Stimulated activated CD4-positive, alpha-beta T cell treated with anti-CD3 and anti-CD28 coated beads, TNF-alpha, amount 100 ng/mL, for 1 hour (primary cell): ENCODE data around the gene CYP27A1.
"Not testable (repeated sequence)": the region's sequence is repeated elsewhere in the genome, so short reads cannot be mapped to it uniquely, and the experiment has no call there.

Experiments used
- DNase-seq, 3 donors: peaks; one replicate each; pipeline ENCODE4 v3.0.0-alpha.2; 2020; ENCODE audit warnings: low read depth in 3 of 3, low spot score in 1 of 3

Gene CYP27A1

GRCh38 chr2:218830526-218831306, 48.8 kb downstream of the CYP27A1 start:
- DNase-seq: no peak

GRCh38 chr2:218831378-218831990, 49.5 kb downstream of the CYP27A1 start, which contains the start of gene PRKAG3:
Gene PRKAG3 (minus strand): TSS chr2:218831803.
- DNase-seq: no peak

GRCh38 chr2:218832081-218832480, 50.1 kb downstream of the CYP27A1 start:
- no peak for DNase-seq

GRCh38 chr2:218832520-218832919, 50.6 kb downstream of the CYP27A1 start:
- DNase-seq: no peak

- no peak for DNase-seq
These were observed 51.2 kb downstream of the CYP27A1 start for GRCh38 chr2:218833023-218833609.

- no peak for DNase-seq
These were observed 52.7 kb downstream of the CYP27A1 start for GRCh38 chr2:218834685-218835084.

GRCh38 chr2:218837495-218837894, 55.5 kb downstream of the CYP27A1 start:
- DNase-seq: no peak

GRCh38 chr2:218839430-218839829, 57.5 kb downstream of the CYP27A1 start:
- no peak for DNase-seq

- DNase-seq: no peak
These were observed 57.9 kb downstream of the CYP27A1 start for GRCh38 chr2:218839888-218840287.

- not testable (repeated sequence) for DNase-seq
These were observed 62.4 kb downstream of the CYP27A1 start for GRCh38 chr2:218844334-218844733.

- not testable (repeated sequence) for DNase-seq
These were observed 65.0 kb downstream of the CYP27A1 start for GRCh38 chr2:218846963-218847362.

GRCh38 chr2:218849721-218850120, 67.8 kb downstream of the CYP27A1 start:
- DNase-seq: no peak

- no peak for DNase-seq
These were observed 68.8 kb downstream of the CYP27A1 start for GRCh38 chr2:218850796-218851195.

- no peak for DNase-seq
These were observed 69.3 kb downstream of the CYP27A1 start for GRCh38 chr2:218851286-218851685.

- DNase-seq: peak; percentile 31 to 64 (median 31)
These were observed 71.1 kb downstream of the CYP27A1 start for GRCh38 chr2:218852911-218853667.

GRCh38 chr2:218853766-218854165, 71.8 kb downstream of the CYP27A1 start:
- no peak for DNase-seq

GRCh38 chr2:218854860-218855259, 72.9 kb downstream of the CYP27A1 start:
- DNase-seq: no peak

- no peak for DNase-seq
These were observed 73.6 kb downstream of the CYP27A1 start for GRCh38 chr2:218855305-218856166.

GRCh38 chr2:218856167-218856895, 74.4 kb downstream of the CYP27A1 start:
- DNase-seq: no peak

GRCh38 chr2:218856896-218857243, 74.9 kb downstream of the CYP27A1 start:
- no peak for DNase-seq
